IPS DF 4.7 (cell line): ENCODE measurements around the gene ANKMY1.

Experiments
- DNase-seq: peaks from one replicate; pipeline ENCODE4 v3.0.0-alpha.2; 2013; ENCODE audit warnings: low spot score; ENCODE audit errors: extremely low read depth

The ANKMY1 gene

GRCh38 chr2:240478346-240479110 lies 79.3 kb downstream of the ANKMY1 start:
- no peak for DNase-seq

- no peak for DNase-seq
Observed at GRCh38 chr2:240477916-240478315, 79.9 kb downstream of the ANKMY1 start.

GRCh38 chr2:240473211-240473610 lies 84.6 kb downstream of the ANKMY1 start:
- no peak for DNase-seq

- DNase-seq, result no peak
Observed at GRCh38 chr2:240472078-240472790, 85.6 kb downstream of the ANKMY1 start.

GRCh38 chr2:240469740-240470139 lies 88.0 kb downstream of the ANKMY1 start:
- DNase-seq, result no peak

GRCh38 chr2:240469239-240469636 lies 88.5 kb downstream of the ANKMY1 start:
- no peak for DNase-seq

GRCh38 chr2:240468303-240469238 lies 89.2 kb downstream of the ANKMY1 start:
- DNase-seq, result no peak

- DNase-seq, result no peak
Observed at GRCh38 chr2:240467659-240468302, 90.0 kb downstream of the ANKMY1 start.

GRCh38 chr2:240467149-240467642 lies 90.6 kb downstream of the ANKMY1 start:
- DNase-seq, result no peak

- no peak for DNase-seq
Observed at GRCh38 chr2:240466579-240467148, 91.1 kb downstream of the ANKMY1 start.

GRCh38 chr2:240465765-240466578 lies 91.8 kb downstream of the ANKMY1 start:
- DNase-seq, result no peak

GRCh38 chr2:240465268-240465764 lies 92.5 kb downstream of the ANKMY1 start:
- DNase-seq, result no peak

- no peak for DNase-seq
Observed at GRCh38 chr2:240464514-240465241, 93.1 kb downstream of the ANKMY1 start.

- DNase-seq, result no peak
Observed at GRCh38 chr2:240463866-240464481, 93.8 kb downstream of the ANKMY1 start.

- DNase-seq, result no peak
Observed at GRCh38 chr2:240463274-240463865, 94.4 kb downstream of the ANKMY1 start.

GRCh38 chr2:240462707-240463273 lies 95.0 kb downstream of the ANKMY1 start:
- DNase-seq, result no peak

- no peak for DNase-seq
Observed at GRCh38 chr2:240462073-240462706, 95.6 kb downstream of the ANKMY1 start.
